NCI-H460 (cell line): ENCODE data around the gene ZNF337. TPM values are rescaled to one million over a fixed set of nuclear protein-coding genes. Genes with fewer than 3 reads are reported as not detected.
"Not testable (repeated sequence)": the region's sequence is repeated elsewhere in the genome, so short reads cannot be mapped to it uniquely, and the experiment has no call there.

Source experiments
- DNase-seq: peaks from one replicate; pipeline ENCODE4 v3.0.0-alpha.2; 2016; ENCODE audit warnings: low read depth; ENCODE audit errors: extremely low read depth
- polyA plus RNA-seq: library from polyadenylated mRNA; depleted of rRNA; stranded (reverse); fragments of >200 nt; gene quantifications from 2 replicates; pipeline ENCODE4 v1.2.3, GENCODE V29; 2014; cell fraction: nucleus; rRNA removed
- total RNA-seq: library from RNA; depleted of rRNA; stranded (reverse); fragments of >200 nt; shearing (Covaris generic); gene quantifications from 2 replicates; pipeline ENCODE4 v1.2.3, GENCODE V29; 2014; rRNA removed

ZNF337 gene
- 14.4 and 17.0 TPM in 2 replicates for total RNA-seq
- 41.9 and 46.3 TPM in 2 replicates for polyA plus RNA-seq

- DNase-seq = peak; percentile 91
Observed at GRCh38 chr20:25696371-25697131, at the start of gene ZNF337. Gene ZNF337, minus strand, starts transcription at chr20:25696853. Its CDS starts 10,436 bp downstream, at chr20:25686417.

GRCh38 chr20:25745738-25746137 is 49.1 kb upstream of the ZNF337 start:
- no peak for DNase-seq

GRCh38 chr20:25745100-25745499 is 48.4 kb upstream of the ZNF337 start:
- no peak for DNase-seq

GRCh38 chr20:25744261-25744660 is 47.6 kb upstream of the ZNF337 start:
- no peak for DNase-seq

GRCh38 chr20:25741088-25741487 is 44.4 kb upstream of the ZNF337 start:
- DNase-seq = no peak

- no peak for DNase-seq
Observed at GRCh38 chr20:25739615-25740320, 43.1 kb upstream of the ZNF337 start.

GRCh38 chr20:25738198-25738597 is 41.5 kb upstream of the ZNF337 start:
- DNase-seq = no peak

GRCh38 chr20:25733903-25734302 is 37.2 kb upstream of the ZNF337 start:
- DNase-seq = no peak

- DNase-seq = no peak
Observed at GRCh38 chr20:25730862-25731261, 34.2 kb upstream of the ZNF337 start.

- DNase-seq = no peak
Observed at GRCh38 chr20:25726357-25726756, 29.7 kb upstream of the ZNF337 start.

- no peak for DNase-seq
Observed at GRCh38 chr20:25725639-25726038, 29.0 kb upstream of the ZNF337 start.

GRCh38 chr20:25723975-25724374 is 27.3 kb upstream of the ZNF337 start:
- DNase-seq = no peak

- DNase-seq = no peak
Observed at GRCh38 chr20:25720285-25720684, 23.6 kb upstream of the ZNF337 start.

- not testable (repeated sequence) for DNase-seq
Observed at GRCh38 chr20:25718896-25719809, 22.5 kb upstream of the ZNF337 start.

GRCh38 chr20:25707695-25708094 is 11.0 kb upstream of the ZNF337 start:
- no peak for DNase-seq

GRCh38 chr20:25706793-25707192 is 10.1 kb upstream of the ZNF337 start:
- DNase-seq = no peak

GRCh38 chr20:25705830-25706351 is 9.2 kb upstream of the ZNF337 start:
- no peak for DNase-seq

GRCh38 chr20:25704303-25704702 is 7.7 kb upstream of the ZNF337 start:
- not testable (repeated sequence) for DNase-seq

- DNase-seq = not testable (repeated sequence)
Observed at GRCh38 chr20:25700835-25701234, 4.2 kb upstream of the ZNF337 start.

GRCh38 chr20:25699914-25700313 is 3.3 kb upstream of the ZNF337 start:
- no peak for DNase-seq

GRCh38 chr20:25697132-25697446 is 436 bp upstream of the ZNF337 start:
- no peak for DNase-seq
